NCI-H774 (cell line): ENCODE measurements around the gene MACROD2.
"Not testable (repeated sequence)": the region's sequence is repeated elsewhere in the genome, so short reads cannot be mapped to it uniquely, and the experiment has no call there.

ENCODE experiments used
- DNase-seq: peaks from one replicate; lab custom pipeline; 2025; lab: John Stamatoyannopoulos, UW

The MACROD2 gene

DNA sequence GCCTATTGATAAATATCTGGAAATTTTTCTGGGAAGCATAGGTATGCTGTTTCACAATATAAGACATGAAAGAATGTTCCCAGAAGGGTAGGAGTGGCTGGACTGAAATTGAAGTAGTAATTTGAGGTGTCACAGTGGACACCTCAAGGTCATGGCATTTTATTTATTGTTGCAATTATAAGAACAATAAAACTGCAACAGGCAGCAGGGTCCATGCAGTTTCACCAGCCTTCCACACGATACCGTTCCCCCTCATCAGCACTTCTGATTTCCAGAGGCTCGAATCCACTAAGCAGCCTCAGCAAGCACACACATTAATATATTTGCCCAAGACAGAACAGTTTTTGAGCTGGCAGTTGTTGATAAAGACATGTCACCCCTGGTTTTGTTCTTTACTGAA lies 1540.5 kb downstream of the MACROD2 start:
- no peak for DNase-seq

GRCh38 chr20:15537200-15537599 lies 1541.9 kb downstream of the MACROD2 start:
- DNase-seq: not testable (repeated sequence)

DNA sequence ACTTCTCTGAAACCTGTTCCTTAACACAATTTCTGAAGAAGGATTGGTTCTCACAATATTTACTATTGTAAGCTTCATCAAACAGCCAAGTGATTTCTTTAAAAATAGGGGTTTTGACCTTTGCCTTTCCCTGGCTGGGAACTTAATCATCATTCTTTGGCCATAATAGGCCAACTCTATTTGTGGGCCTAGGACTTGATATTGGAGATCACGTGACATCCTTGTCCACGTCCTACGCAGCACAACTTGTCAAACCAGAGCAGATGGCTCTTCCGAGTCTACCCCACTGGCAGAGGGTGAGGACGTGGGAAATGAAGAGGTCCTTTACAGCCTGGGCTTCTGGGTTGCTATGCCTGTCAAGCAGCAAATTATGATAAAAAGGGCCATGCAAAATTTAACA lies 1547.3 kb downstream of the MACROD2 start:
- DNase-seq: no peak

GRCh38 chr20:15544742-15545141 lies 1549.4 kb downstream of the MACROD2 start:
- no peak for DNase-seq

- no peak for DNase-seq
Measured at GRCh38 chr20:15546525-15547023, 1551.3 kb downstream of the MACROD2 start.

DNA sequence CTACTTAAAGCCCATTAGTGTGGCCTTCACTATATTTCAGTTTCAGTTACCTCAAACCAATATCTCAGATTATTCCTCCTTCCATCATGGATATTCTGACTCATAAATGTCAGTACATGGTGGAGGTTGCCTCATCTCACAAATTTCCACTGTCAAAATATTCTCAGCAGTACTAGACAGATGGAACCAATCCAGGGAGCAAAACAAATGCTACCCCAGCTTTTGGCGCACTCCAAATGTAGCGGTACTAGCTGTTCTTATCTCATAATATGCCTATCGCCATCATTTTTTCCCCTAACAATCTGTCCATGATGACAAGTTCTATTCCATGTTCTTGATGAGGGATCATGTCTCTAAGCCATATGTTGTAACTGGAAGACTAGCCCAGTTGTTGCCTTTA lies 1551.8 kb downstream of the MACROD2 start:
- no peak for DNase-seq

GRCh38 chr20:15550116-15550870 lies 1555.0 kb downstream of the MACROD2 start:
- DNase-seq: no peak

DNA sequence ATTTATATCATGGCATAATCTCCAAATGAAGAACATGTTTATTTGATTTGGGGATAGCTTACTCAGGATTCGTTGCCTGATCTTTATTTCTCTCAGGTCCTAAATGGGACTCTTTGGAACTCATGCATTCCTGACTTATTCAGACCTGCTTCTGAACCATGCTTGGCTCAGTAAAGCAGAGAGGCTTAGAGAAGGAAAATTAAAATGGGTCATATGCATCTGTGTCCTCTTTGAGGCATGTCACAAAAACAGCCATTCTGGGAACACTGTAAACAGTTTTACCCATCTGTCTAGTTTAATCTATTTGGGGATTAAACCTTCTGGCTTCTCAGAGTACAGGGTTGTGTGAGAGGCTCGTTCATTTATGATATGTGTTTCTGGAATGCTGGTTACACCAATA lies 1560.6 kb downstream of the MACROD2 start:
- no peak for DNase-seq

DNA sequence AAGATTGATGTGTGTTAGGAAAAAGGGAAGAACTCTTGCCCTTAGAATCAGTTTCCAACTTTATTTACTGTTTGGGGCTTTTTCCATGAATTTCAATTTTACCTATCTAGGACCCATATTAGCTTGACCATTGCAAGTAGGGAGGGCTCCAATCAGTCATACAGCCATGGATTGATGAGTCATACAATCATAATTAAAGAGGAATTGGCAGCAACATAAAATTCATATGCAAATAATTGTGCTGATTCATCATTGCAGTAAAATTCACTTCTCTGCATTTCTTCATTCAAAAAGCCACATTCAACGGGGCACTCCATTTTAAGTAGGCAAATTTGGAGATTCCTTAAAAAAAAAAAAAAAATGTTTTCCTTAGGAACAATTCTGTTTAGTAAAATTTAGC lies 1561.6 kb downstream of the MACROD2 start:
- DNase-seq: no peak

GRCh38 chr20:15561070-15561569 lies 1565.8 kb downstream of the MACROD2 start:
- no peak for DNase-seq

DNA sequence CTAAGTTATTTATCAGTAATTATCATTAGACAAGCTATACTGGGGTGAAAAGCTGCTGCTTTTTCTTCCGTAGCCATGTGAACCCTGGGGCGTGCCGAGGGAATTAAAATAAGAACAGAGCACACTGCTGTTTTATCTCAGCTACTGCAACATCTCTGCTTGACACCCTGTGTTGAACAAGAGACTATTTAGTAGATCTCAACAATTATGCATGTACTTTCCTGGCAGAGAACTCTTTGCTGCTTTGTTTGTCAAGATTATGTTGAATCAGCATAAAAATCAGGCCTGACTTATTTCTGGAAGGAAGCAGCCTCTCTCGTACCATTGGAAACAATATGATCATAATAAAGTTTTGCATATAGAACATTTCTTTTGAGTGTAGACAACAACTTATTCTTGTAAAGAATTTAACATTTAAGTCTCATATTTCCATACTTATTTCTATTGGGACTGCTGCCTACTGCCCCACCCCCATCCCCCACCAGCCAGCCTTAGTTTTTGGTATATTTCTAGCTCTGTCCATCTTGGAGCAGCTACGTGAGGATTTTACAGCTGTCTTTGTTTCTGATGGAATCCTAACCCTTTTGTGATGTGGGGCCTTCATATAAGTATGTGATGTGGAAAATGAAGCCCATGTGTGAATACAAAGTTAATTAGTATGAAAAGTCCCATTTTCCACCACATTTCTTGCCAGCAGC lies 1566.5 kb downstream of the MACROD2 start:
- no peak for DNase-seq

- DNase-seq: no peak
Measured at GRCh38 chr20:15563836-15564235, 1568.5 kb downstream of the MACROD2 start.

GRCh38 chr20:15564981-15565380 lies 1569.7 kb downstream of the MACROD2 start:
- no peak for DNase-seq

- no peak for DNase-seq
Measured at GRCh38 chr20:15565786-15566185, 1570.5 kb downstream of the MACROD2 start.

DNA sequence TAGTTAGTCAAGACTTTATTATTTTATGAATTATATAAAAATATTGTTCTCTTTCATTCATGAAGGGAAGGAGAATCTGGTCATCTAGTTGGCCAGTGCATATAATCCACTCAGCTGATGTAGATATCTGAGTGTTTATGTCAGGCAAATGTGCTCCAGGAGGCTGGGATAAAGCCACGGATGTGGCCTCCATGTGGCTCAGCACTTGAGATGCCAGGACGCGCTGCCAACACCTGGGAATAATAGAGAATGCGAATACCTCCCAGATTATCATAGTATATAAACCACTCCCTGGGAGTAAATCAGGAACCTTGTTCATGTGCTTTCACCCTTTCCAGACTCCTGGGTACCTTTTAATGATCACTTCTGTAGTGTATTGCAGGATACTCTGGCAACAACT lies 1571.9 kb downstream of the MACROD2 start:
- DNase-seq: no peak

DNA sequence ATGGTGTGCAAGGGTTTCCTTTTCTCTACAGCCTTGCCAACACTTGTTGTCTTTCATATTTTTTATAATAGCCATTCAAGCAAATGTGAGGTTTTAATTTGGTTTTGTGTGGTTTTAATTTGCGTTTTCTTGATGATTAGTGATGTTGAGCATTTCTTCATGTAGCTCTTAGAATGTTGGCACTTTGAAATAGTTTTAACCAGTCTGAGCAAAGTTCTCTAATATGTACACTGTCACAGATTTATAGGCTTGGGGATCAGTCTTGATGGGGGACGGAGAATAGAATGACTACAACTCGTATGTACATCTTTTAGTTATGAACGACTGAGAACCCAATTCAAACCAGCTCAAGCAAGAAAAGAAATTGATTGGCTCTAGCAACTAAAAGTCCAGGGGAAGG lies 1574.8 kb downstream of the MACROD2 start:
- no peak for DNase-seq

GRCh38 chr20:15571056-15571455 lies 1575.7 kb downstream of the MACROD2 start:
- no peak for DNase-seq

DNA sequence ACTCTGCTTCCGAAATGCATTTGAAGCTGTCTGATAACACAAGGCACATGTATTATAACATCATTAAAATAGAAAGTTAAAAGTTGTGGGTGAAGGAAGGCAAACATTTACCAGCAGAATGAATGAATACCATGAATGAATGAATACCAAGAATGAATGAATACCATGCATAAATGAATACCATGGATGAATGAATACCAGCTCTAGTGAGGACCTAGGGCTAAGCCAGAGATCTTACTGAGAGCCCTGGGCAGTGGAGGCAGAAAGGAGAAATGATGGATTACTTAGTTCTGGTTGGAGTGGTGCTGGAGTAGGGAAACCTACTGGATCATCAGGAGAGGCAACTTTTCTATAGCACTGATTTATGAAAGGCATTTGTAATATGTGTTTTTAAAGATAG lies 1579.9 kb downstream of the MACROD2 start:
- no peak for DNase-seq

- DNase-seq: no peak
Measured at GRCh38 chr20:15576411-15576810, 1581.1 kb downstream of the MACROD2 start.

DNA sequence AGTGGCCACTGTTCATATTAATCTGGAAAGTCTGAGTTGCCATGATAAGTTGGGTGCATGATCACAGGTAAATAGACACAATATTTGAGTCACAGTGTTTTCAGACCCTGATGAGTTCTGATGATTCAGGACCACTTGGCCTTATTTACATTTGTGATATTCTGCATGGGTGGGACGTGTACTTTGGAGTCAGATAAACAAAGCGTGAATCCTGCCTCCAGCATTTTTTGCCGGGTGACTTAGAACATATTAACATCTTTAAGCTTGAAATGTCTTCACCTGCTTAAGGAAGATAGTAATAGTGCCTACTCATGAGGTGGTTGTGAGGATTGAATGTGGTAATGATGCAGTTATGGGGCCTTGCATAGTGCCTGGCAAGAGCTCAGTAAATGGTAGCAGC lies 1582.8 kb downstream of the MACROD2 start:
- no peak for DNase-seq

- no peak for DNase-seq
Measured at GRCh38 chr20:15579688-15580087, 1584.4 kb downstream of the MACROD2 start.

DNA sequence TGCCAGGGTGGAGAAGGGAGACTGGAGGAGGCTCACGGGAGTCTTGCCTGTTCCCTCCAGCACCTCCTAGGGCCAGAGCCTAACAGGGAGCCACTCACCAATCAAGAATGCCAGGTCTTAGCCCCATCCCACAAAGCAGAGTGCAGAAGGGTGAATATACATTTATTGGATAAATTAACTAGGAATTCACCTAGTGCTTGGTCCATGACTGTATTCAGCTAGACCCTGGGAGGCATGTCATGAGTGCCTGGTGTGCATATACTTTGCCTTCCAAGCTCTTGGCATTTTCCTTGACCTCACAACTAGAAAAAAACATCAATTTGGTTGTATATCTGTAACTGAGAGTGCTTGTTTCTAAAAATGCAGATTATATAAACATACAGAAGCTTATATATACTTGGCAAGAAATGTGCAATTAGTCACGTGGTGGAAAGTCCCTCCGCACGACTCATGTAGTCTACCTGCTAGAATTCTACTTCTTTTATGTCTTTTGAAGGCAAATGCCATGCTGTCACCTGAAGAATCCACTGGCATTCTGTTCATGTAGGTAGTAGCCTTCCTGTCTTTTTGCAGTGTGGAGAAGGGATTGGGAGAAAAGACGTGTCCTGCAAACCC lies 1586.9 kb downstream of the MACROD2 start:
- DNase-seq: no peak

- no peak for DNase-seq
Measured at GRCh38 chr20:15584507-15584906, 1589.2 kb downstream of the MACROD2 start.
